Skeletal muscle tissue (tissue), 4 donors: ENCODE results near the gene PTPMT1. TPM values are rescaled to one million over a fixed set of nuclear protein-coding genes. Genes with fewer than 3 reads are reported as not detected.

Experiments used
- H3K27ac ChIP-seq: one replicate; pipeline ENCODE4 v1.7.0; 2013; ENCODE audit warnings: mild to moderate bottlenecking, low read depth, low read length, inconsistent platforms
- H3K27me3 ChIP-seq, 3 donors: one replicate each; pipeline ENCODE4 v1.7.0; 2013; ENCODE audit warnings: low read length in 3 of 3; ENCODE audit not compliant: control insufficient read depth in 3 of 3, insufficient read depth in 3 of 3
- H3K36me3 ChIP-seq, 3 donors: one replicate each; pipeline ENCODE4 v1.7.0; 2013; ENCODE audit warnings: low read length in 3 of 3; ENCODE audit not compliant: control insufficient read depth in 3 of 3, insufficient read depth in 3 of 3
- H3K4me1 ChIP-seq, 3 donors: one replicate each; pipeline ENCODE4 v1.7.0; 2013; ENCODE audit warnings: low read length in 3 of 3, mild to moderate bottlenecking in 3 of 3; ENCODE audit not compliant: control insufficient read depth in 3 of 3, insufficient read depth in 3 of 3
- H3K4me3 ChIP-seq, 3 donors: one replicate each; pipeline ENCODE4 v1.7.0; 2013; ENCODE audit warnings: low read length in 3 of 3
- H3K9ac ChIP-seq, 3 donors: one replicate each; pipeline ENCODE4 v1.7.0; 2013; ENCODE audit warnings: low read length in 3 of 3, mild to moderate bottlenecking in 3 of 3, moderate library complexity in 2 of 3, low read depth in 1 of 3
- H3K9me3 ChIP-seq, 3 donors: one replicate each; pipeline ENCODE4 v1.7.0; 2013; ENCODE audit warnings: low read length in 3 of 3; ENCODE audit not compliant: control insufficient read depth in 3 of 3
- total RNA-seq: library from RNA; depleted of rRNA; stranded (reverse); fragments of >200 nt; gene quantifications from one replicate; pipeline ENCODE4 v1.2.3, GENCODE V29; 2014
- donor health status: Osteomylitis.

The PTPMT1 gene
- total RNA-seq, 1 donor from 2014 or later: 18.8 TPM

DNA sequence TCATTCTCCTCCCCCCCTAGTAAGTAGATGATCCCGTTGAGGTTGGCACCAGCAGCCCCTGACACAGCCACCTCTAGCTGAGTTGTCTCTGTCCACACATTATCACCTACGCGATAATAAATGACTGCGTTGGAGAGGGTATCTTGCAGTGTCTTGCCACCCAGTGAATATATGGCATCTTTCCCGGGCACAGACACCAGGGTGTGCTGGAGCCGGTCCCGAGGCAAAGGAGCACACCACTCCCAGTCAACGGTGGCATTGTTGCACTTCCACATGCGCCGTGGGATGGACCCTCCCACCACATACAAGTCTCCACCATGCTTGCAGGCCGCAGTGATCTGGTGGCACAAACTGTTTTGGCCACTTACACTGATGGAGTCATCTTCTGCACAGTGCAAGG lies 7.9 kb downstream of the PTPMT1 start:
- Histone ChIP-seq H3K27ac (no peak overlapping the region), H3K9me3 (no peaks in the 10 kb centered on the region), H3K27me3 (no peaks in the 10 kb centered on the region), H3K36me3 (peaks cover 42 to 57% (median 44%) of the 10 kb centered on the region in 3 donors), H3K4me3 (no peak overlapping the region), H3K4me1 (peaks cover 25 to 35% (median 32%) of the 10 kb centered on the region in 3 donors), H3K9ac (peak overlapping the region in 1 of 3 donors; percentile 40)

DNA sequence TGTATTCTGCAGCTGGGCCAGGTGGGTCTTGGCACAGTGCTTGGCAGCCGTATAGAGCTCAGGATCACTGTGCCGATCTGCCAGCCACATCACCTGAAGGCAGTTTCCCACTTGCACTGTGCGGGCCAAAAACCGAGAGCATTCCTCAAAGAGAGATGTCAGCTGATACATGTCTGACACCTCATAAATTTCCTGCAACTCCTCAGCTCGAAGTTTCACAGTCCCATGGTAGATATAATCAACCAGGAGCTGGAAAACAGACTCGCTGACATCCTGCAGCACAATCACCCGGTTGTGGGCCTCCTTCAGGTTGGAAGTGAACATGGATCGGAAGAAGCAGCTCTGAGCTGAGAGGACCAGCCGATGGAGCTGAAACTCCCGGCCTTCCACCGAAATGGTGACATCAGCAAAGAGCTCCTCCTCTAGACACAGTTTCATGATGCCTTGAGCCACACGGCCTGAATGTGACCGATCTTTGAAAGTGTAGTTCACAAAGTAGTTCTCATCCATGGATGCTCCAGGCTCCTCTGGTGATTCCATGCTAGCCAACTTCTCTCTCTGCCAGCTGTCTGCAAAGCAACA lies 12.2 kb downstream of the PTPMT1 start:
- Histone ChIP-seq H3K4me1 (peaks cover 36 to 50% (median 39%) of the 10 kb centered on the region in 3 donors), H3K9ac (peak overlapping the region in 2 of 3 donors; percentile 89 to 99), H3K27ac (no peak overlapping the region), H3K9me3 (no peaks in the 10 kb centered on the region), H3K27me3 (no peaks in the 10 kb centered on the region), H3K4me3 (peak overlapping the region; percentile 82 to 97 (median 97)), H3K36me3 (peaks cover 54 to 59% (median 56%) of the 10 kb centered on the region in 3 donors)

DNA sequence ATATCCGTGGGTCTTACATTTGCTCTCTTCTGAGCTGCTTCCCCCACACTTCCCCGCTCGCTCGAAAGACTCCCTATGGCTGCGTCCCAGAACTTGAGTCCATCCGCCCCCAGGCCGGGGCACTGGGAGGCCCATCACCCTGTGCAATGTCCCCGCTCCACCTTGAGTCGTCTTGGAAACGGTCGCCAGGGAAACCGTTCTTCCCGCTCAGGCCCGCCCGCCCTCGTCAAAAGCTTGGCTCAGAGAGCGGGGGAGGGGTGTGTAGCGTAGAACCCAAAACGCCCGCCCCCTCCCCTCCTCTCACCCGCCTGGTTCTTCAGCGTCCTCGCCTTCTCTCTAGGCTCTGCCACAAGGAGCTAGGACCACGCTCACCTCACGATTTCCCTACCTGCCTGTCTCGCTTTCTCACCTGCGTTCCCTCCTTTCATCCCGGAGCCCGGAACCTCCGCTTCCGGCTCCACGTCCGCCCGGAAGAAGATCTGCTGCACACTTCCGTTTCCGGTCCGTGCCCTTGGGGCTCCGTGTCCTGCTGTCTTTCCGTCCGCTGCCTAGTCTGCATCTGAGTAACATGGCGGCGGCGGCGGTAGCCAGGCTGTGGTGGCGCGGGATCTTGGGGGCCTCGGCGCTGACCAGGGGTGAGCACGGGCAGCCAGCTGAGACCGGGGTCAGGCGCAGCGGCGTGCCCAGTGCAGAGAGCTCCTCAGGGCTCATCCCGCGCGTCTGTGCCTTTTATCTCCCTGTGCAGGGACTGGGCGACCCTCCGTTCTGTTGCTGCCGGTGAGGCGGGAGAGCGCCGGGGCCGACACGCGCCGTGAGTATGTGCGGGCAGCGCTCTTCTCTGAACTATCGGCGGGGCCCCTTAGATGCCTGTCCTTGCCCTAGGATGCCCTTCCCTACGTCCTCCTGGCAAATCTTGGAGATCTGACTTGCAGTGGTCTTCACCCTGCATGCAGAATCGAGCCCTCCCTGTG lies 13.4 kb downstream of the PTPMT1 start, which contains the start of the genes KBTBD4 and NDUFS3:
Gene KBTBD4 (minus strand): TSS at position 447 of the 971 bp plus-strand sequence. CDS start 19 bp downstream, at position 428.
Gene NDUFS3 (plus strand): TSS at position 551 of the 971 bp plus-strand sequence. CDS start 18 bp downstream, at position 569.
- Histone ChIP-seq H3K9me3 (no peaks in the 10 kb centered on the region), H3K9ac (peak within 1 kb of the TSS; percentile 85 to 99 (median 89)), H3K4me3 (peak within 1 kb of the TSS; percentile 82 to 97 (median 97)), H3K36me3 (peaks cover 54 to 59% (median 58%) of the 10 kb centered on the region in 3 donors), H3K27me3 (no peaks in the 10 kb centered on the region), H3K27ac (peak within 1 kb of the TSS; percentile 84), H3K4me1 (peaks cover 27 to 39% (median 28%) of the 10 kb centered on the region in 3 donors)

DNA sequence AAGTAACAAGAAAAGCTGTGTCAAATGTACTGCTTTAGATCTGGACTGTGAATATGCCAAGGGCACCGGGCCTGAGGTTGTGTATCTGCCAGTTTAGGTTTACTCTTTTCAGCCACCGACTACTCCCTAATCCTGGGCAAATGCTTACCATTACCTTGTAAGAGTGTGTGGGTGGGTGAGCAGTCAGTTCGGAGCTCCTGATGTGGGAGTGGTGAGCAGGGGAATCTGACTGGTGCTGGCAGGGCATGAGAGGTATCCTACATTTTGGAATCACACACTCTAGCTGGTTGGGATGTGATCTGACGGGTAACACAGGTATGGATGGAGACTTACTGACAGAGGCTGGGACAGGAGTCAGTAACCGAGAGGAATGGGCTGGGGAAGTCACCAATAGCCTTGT lies 18.4 kb downstream of the PTPMT1 start:
- H3K9me3 ChIP-seq: no peaks in the 10 kb centered on the region
- H3K9ac ChIP-seq: no peak overlapping the region
- peaks cover 47 to 52% (median 49%) of the 10 kb centered on the region in 3 donors for H3K36me3 ChIP-seq
- peaks cover 16 to 28% (median 28%) of the 10 kb centered on the region in 3 donors for H3K4me1 ChIP-seq
- H3K4me3 ChIP-seq: no peak overlapping the region
- H3K27me3 ChIP-seq: peaks cover 0 to 2% (median under 1%) of the 10 kb centered on the region in 3 donors
- H3K27ac ChIP-seq: no peak overlapping the region

DNA sequence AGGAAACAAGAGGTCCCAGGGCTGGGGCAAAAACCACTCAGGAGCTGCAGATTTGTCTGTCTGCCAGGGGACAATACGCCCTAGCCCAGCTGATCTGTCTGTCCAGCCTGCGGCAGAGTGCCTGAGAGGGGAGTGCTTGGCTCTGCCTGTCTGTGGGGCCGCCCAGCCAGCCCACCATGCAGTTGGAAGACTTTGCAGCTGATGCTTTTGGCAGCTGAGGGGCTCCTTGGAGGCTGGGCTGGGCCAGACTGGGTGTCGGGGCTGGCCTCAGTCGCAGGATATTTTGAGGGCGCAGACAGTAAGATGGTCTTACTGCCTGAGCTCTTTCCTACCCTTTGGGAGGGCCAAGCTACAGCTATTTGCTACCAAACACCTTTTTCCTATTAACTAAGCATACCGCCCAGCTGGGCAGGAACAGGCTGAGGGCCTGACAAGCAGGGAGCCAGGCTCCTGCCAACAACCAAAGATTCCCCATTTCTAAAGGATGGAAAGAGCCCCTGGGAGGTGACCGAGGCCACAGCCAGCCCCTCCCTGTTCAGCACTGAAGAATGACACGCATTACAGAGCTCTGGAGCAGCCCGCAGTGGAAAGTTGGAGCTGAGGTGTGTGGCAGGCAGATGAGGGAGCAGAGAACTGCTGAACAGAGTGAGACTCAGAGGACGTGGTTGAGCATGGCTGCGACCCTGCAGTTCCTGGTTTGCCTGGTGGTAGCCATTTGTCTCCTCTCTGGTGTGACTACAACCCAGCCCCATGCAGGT lies 20.9 kb downstream of the PTPMT1 start, which contains the start of gene FAM180B:
Gene FAM180B (plus strand): TSS at position 581 of the 758 bp plus-strand sequence. CDS start 91 bp downstream, at position 672.
- Histone ChIP-seq H3K4me3 (peak within 1 kb of the TSS in 2 of 3 donors; percentile 35 to 48), H3K27ac (peak within 1 kb of the TSS; percentile 12), H3K36me3 (peaks cover 36 to 42% (median 38%) of the 10 kb centered on the region in 3 donors), H3K27me3 (peaks cover 15 to 21% (median 19%) of the 10 kb centered on the region in 3 donors), H3K9me3 (no peaks in the 10 kb centered on the region), H3K9ac (peak within 1 kb of the TSS in 2 of 3 donors; percentile 25 to 40), H3K4me1 (peaks cover 6 to 14% (median 9%) of the 10 kb centered on the region in 3 donors)

DNA sequence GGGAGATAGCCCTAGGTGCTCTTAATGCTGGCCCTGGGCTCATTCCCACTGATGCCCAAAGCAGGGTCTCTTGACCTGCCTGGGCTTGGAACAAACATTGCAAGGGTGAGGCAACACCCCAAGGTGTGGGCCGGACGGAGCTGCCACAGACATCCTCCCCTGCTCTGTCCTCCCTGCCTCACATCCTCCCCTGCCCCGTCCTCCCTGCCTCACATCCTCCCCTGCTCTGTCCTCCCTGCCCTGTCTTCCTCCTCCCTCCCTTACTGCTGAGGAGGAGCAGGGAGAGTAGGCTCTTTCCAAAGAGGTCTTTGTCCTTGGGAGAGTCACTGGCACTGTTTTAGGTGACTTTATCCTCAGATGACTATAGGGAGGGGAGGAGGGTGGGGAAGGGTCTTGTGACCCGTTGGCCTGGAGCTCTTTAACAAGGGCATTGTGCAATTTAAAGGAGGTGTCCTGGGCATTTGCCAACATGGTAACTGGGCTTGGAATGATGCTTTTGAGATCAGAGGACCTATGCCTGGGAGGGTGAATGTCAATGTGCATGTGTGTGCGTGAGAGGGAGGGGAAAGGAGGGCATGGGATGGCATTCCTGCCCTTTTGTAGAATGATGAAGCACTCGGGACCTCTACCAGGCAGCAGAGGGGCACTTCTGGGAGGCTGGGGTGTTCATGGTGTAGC lies 21.8 kb downstream of the PTPMT1 start:
- no peaks in the 10 kb centered on the region for H3K9me3 ChIP-seq
- peaks cover 28 to 33% (median 30%) of the 10 kb centered on the region in 3 donors for H3K36me3 ChIP-seq
- no peak overlapping the region for H3K27ac ChIP-seq
- peaks cover 22 to 28% (median 22%) of the 10 kb centered on the region in 3 donors for H3K27me3 ChIP-seq
- H3K4me3 ChIP-seq: peak overlapping the region in 2 of 3 donors; percentile 35 to 48
- H3K4me1 ChIP-seq: peaks cover 6 to 14% (median 9%) of the 10 kb centered on the region in 3 donors
- H3K9ac ChIP-seq: peak overlapping the region in 2 of 3 donors; percentile 25 to 40

DNA sequence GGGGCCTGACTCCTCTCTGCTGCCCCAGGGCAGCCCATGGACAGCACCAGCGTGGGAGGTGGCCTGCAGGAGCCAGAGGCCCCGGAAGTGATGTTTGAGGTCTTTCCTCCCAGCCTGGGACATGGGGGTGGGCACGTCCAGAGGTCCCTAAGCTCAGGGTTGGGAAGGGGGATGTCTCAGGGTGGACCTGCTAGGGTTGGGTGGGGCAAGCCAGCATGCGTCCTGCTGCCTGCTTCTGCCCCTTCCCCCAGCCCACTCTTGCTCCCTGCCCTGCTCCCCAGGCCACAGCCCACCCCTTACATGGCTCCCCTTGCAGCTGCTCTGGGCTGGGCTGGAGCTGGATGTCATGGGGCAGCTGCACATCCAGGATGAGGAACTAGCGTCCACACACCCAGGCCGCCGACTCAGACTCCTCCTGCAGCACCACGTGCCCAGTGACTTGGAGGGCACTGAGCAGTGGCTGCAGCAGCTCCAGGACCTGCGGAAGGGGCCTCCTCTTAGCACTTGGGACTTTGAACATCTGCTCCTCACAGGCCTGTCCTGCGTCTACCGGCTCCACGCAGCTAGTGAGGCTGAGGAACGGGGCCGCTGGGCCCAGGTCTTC lies 22.4 kb downstream of the PTPMT1 start:
- H3K4me3 ChIP-seq: peak overlapping the region in 2 of 3 donors; percentile 5 to 35
- peaks cover 6 to 14% (median 9%) of the 10 kb centered on the region in 3 donors for H3K4me1 ChIP-seq
- H3K9ac ChIP-seq: peak overlapping the region in 1 of 3 donors; percentile 33
- no peaks in the 10 kb centered on the region for H3K9me3 ChIP-seq
- peaks cover 27 to 34% (median 27%) of the 10 kb centered on the region in 3 donors for H3K27me3 ChIP-seq
- H3K27ac ChIP-seq: no peak overlapping the region
- H3K36me3 ChIP-seq: peaks cover 21 to 26% (median 24%) of the 10 kb centered on the region in 3 donors

DNA sequence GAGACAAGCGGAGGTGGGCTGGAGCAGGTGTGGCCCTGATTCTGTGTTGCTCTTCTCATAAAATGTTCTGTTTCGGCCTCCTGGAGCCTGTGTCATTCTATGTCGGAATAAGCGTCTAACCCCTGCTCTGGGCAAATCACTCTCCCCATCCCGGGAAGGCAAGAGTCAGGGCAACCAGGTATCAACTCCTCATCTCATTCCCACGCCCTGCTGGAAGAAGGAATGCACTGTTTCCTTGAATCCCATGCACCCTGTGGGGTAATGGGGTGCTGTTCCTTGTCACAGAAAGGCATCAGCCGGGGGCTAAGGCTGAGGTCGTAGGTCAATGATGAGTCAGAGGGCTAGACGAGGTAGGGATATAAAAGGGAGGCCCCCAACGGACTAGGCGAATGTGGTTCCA lies 23.7 kb downstream of the PTPMT1 start:
- H3K27ac ChIP-seq: no peak overlapping the region

More for the DNA sequence above, 23.7 kb downstream of the PTPMT1 start:
- peaks cover 8 to 13% (median 11%) of the 10 kb centered on the region in 3 donors for H3K36me3 ChIP-seq
- peaks cover 38 to 47% (median 39%) of the 10 kb centered on the region in 3 donors for H3K27me3 ChIP-seq
- peak overlapping the region in 1 of 3 donors; percentile 41 for H3K4me3 ChIP-seq
- H3K4me1 ChIP-seq: peaks cover 9 to 22% (median 17%) of the 10 kb centered on the region in 3 donors
- peak overlapping the region in 1 of 3 donors; percentile 40 for H3K9ac ChIP-seq
- no peaks in the 10 kb centered on the region for H3K9me3 ChIP-seq
